SIG-M5 treated with dmso at 0.1 percent for 504 hours (cell line): ENCODE results near the gene ZDHHC12.

Source experiments
- DNase-seq: peaks from one replicate; lab custom pipeline; 2025; ENCODE audit not compliant: unreplicated experiment; lab: John Stamatoyannopoulos, UW

Gene ZDHHC12, protein sequence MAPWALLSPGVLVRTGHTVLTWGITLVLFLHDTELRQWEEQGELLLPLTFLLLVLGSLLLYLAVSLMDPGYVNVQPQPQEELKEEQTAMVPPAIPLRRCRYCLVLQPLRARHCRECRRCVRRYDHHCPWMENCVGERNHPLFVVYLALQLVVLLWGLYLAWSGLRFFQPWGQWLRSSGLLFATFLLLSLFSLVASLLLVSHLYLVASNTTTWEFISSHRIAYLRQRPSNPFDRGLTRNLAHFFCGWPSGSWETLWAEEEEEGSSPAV

DNA sequence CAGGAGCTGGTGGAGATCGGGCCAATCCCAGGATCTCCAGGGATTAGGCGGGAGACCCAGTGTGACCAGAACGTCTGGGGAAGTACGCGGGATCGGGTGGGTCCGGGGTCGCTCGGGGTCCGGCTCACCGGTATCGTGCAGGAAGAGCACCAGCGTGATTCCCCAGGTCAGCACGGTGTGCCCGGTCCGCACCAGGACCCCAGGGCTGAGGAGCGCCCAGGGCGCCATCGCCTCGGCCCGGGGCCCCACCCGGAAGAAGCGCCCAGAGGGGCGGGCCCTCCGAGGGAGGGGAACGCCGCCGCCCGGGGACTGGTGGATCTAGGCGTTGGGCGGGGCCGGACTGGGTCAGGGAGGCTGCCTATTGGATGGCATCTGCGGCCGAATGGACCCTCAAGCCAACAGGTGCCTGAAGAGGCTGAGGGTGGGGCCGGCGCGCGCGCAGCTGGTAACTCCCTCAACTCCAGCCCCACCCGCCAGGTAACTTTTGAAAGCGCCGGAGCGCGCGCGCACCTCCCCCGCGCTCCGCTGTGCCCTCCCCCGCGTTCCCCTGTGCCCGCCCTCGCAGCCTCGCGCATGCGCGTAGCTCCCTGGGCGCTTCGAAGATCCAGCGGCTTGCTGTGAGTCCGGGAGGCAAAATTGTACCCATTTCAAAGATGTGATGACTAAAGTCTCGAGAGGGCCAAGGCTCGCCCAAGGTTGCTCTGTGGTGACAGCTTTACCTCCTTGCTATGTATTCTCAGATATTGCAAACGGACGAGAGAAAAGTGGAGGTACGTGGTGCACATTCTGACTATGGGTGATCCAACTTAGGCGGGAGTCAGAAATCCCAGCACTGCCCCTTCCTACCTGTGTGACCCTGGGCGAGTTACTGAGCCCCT lies at the start of gene ZDHHC12:
Gene ZDHHC12, minus strand, starts transcription at position 262 of the 878 bp plus-strand sequence. Its CDS starts 34 bp downstream, at position 228.
- peak; percentile 98 for DNase-seq

DNA sequence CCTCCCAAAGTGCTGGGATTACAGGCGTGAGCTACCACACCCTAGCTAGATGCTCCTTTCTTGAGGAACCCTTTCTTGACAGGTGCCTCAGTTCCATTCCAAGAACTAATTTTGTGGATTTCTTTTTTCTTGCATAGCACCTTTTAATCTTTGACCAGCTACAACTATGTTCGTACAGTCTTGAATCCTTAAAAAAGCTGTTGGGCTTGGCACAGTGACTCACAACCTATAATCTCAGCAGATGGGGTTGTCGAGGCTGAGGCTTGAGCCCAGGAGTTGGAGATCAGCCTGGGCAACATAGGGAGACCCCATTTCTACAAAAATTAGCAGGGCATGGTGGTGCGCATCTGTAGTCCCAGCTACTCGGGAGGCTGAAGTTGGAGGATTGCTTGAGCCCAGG lies 49.1 kb upstream of the ZDHHC12 start:
- DNase-seq: no peak

DNA sequence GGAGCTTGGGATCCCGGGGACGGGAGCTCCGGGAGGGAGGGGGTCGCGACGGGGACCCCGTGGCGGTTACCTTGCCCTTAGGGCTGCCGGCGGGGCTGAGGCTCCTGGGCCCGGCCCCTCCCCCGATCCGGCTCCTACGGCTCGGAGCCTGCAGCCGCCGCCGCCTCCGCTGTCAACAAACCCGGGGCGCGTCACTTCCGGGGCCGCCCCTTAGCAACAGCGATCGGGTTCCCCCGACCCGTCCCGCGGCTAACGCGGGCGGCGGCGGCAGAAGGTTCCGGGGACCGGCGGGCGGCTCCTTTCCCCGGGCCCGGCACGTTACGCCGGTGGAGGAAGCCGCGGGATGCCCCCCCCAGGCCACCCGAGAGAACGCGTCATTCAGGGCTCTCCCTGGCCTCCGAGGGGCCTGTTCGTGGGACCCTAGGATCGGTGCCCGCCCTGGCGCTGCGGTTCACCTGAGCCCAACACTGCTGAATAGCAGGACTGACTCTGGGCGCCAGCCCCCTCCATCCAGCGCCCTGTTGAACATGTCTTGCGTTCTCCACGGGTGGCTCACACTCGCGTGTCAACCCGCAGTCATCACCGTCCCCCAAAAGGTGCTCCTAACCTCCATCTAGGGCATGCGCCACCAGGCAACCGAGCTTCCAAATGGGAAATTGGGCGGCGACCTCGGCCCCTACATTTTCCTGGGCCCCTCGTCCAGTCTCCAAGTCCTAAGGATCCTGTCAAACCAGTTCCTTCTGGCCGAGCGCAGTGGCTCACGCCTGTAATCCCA lies 48.0 kb upstream of the ZDHHC12 start, which contains the start of gene ZER1:
Gene ZER1, minus strand, starts transcription at position 183 of the 775 bp plus-strand sequence. CDS start 16,362 bp downstream, outside the sequence.
- peak; percentile 83 for DNase-seq

DNA sequence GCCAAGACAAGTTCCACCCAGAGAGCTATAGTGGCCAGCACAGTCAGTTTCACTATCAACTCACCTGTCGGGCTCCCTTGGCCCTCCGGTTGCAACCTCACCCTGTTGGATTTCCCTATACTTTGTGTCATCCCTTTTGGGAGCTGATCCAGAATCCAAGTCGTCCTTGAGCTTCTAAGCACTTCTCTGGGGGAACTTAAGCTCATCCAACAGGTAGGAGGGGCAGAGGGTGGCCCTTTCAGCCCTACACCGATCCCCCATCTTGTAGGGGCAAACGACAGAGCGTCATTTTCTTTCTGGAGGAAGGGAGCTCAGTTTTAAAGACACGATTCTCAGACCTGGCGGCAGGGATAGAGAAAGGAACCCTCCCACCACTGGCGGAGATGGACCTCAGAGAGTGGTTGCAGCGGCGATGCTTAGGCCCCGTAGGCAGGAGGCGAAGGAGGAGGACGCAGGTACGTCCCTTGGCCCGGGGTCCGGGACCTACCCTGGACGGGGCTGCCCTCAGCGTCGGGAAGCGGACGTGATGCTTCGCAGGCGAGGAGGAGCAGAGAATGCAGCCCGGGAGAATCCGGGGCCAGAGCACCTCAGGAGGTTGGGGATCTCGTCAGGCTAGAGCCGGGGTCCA lies 47.3 kb upstream of the ZDHHC12 start:
- DNase-seq: no peak

DNA sequence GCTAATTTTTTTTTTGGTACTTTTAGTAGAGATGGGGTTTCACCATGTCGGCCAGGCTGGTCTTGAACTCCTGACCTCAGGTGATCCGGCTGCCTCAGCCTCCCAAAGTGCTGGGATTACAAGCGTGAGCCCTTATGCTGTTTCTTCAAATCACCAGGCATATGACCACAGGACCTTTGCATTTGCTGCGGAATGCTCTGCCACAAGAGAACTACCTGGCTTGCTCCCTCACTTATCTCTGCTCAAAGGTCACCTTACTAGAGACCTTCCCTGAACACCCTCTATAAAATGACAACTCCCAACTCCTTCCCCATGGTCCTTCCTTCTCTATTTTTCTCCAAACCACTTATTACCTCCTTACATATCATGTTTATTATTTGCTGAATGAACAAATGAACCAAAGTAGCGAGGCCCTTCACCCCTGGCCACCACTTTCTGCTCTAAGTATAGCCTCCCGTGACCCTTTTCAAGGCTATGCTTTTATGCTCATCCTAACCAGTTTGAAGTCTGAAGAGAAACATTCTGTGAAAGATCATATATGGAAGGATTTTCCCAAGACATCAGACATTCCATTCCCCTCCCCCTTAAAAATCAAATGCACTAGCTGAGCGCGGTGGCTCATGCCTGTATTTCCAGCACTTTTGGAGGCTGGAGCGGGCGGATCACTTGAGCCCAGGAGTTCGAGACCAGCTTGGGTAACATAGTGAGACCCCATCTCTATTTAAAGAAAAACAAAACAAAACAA lies 46.5 kb upstream of the ZDHHC12 start:
- DNase-seq: no peak

DNA sequence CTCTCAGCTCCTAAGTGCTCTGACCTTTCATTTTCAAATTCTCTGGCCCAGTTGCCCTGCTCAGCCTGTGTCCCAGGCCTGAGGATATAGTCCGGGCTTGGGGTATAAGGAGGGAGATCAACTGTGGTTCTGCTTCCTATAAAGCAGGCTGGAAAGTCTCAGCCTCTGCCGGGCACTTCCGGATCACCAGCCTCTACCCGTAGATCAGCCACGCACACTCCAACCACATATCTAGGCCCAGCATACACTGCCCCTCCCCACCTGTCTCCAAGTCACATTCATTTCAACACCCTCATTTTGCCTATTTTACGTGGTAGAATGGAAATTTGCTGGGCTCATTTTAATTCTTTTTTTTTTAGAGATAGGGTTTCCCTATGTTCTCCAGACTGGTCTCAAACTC lies 44.7 kb upstream of the ZDHHC12 start:
- no peak for DNase-seq

DNA sequence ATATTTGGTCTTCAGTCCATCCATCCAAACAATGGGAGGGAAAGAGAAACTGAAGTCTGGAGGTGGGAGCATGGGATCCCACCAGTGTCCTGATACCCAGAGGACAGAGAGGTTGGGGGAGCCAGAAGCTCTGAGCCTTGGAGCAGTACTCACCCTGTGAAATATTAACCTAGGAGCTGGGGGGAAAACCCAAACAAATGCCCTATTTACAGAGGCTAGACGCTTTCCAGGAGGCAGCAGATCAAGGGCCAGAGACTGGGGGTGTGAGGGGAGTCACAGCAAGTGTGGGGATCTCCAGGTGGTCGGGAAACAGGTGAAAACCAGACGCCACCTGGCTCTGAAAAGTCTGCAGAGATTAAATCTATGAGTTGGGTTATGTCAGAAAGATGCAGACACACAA lies 41.6 kb upstream of the ZDHHC12 start:
- no peak for DNase-seq

DNA sequence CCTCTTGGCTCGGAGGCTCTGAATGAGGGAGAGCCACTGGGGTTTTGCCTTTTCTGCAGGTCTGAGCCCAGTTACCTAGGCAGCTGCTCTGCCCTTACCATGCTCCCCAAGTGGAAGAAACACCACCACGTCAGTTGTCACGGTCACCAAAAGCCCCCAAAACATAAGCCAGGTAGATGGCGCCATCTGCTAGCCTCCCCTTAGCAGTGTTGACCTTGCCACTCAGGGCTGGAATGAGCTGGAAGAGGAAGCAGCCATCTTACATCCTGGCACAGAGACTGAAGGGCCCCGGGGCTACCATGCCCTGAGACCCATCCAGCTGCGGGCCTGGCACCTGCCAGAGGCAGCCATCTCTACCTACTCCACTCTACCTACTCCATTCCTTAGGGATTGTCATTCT lies 40.4 kb upstream of the ZDHHC12 start:
- DNase-seq: no peak

DNA sequence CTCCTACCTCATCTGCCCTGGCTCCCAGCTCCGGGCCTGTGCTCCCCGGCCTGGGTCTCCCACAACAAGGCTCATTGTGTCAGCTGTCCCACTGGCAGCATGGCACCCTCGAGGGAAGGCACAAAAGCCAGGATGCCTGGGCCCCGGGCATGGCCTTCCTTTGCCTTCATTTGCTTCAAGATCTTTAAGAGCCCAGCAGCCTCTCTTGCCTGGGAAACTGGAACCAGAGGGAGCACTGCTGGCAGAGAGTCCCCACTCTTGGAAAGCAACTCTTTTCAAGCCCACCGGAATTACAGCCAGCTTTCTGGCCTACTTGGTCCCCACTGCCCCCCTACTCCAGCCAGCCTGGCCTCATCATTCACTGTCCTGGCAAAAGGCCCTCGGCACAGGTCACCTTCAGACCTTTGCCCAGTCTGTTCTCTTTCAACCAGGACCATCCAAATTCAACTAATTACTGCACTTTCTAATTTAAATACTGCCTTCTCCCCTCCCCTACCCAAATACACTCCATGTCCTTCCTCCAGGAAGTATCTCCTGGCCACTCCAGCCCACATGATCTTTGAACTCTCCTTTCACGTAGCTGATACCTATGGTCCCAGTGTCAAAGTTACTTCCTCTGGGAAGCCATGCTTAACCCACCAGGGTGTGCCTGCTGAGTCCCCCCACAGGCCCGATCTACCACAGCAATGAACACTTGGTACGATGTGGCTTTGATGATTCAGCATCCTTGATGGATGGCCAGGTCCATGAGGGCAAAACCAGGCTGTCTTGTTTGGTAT lies 38.9 kb upstream of the ZDHHC12 start:
- DNase-seq: no peak

DNA sequence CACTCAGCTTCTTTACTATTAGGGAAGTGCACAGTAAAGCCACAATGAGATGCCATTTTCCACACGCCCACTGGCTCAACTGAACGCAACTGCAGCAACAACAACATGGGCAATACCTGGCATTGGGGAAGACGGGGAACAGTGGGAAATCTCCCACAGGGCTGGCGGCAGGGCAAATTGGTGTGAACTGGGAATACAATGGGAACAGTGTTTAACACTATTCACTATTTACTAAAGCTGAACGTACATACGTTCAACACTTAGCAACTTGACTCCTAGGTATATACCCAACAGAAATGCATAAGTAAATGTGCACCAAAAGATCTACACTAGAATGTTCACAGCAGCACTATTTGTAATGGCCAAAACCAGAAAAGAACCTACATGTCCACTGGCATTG lies 33.7 kb upstream of the ZDHHC12 start:
- no peak for DNase-seq

DNA sequence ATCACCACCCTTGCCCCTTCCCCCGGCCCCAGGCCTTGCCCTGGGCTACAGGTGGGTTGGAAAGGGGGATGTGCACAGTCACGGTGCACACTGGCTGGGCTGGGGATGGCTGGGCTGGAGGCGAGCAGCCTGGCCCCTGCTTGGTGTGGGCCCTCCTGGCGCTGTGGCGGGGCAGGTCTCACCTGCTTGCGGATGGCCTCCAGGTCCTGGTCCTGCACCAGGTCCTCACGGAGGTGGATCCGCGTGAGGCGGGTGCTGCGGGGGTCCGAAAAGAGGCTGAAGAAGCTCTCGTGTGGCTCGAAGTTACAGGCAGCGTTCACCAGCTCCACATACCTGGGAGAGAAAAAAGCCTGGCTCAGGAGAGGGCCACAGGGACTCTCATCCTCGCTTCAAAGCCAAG lies 29.7 kb upstream of the ZDHHC12 start:
- DNase-seq: no peak

DNA sequence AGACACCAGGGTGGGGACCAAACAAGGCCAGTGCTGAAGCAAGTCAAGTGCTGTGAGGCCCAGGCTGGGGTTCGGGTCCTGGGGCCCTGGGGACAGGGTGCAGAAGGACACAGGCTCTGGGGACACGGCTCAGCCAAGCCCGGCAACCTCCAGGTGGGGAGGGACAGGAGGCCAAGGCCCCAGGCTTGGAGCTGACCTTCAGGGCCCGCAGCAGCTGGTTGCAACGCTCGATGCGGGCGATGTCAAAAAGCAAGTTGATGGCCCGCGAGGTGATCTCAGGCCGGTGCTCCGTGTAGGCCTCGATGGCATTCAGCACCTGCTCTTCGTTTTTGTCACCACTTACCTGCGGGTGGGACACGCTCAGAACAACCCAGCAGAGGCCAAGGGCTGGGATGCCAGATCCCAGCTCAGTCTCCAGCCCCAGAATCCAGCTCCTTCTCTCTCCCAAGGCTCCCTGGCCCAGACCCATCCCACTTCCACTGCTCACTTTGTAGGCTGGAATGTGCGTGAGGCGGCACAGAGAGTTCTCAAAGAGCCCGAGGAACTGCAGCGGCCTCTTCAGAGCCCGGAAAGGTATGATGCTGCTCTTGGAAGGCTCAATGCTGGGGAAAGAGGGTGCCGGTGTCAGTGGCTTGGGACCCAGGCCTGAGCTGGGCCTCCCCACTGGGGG lies 27.1 kb upstream of the ZDHHC12 start:
- DNase-seq: no peak

DNA sequence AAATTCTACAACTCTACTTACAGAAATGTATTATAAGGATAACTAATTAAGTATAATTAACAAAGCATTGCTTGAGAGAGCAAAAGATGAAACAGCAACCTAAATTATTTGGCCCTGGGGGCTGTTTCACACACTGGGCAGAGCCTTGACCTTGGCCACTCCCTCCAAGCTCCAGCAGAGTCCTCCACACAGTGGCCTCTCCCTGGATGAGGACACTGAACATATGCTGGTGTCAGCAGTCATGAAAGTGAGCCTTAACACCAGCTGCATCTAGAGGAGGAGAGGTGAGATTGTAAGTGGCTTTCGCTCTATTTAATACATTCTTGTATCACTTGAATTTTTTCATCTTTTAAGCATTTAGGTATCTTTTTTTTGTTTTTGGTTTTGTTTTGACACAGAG lies 23.3 kb upstream of the ZDHHC12 start:
- no peak for DNase-seq

DNA sequence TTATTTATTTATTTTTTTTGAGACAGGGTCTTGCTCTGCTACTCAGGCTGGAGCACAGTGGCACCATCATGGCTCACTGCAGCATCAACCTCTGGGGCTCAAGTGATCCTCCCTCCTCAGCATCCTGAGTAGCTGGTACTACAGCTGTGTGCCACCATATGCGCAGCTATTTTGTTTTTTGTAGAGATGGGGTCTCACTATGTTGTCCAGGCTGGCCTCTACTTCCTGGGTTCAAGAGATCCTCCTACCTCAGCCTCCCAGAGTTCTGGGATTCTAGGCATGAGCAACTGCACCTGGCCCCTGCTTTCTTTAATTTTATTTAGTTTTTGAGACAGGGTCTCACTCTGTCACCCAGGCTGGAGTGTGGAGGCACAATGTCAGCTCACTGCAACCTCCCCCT lies 19.5 kb upstream of the ZDHHC12 start:
- no peak for DNase-seq

DNA sequence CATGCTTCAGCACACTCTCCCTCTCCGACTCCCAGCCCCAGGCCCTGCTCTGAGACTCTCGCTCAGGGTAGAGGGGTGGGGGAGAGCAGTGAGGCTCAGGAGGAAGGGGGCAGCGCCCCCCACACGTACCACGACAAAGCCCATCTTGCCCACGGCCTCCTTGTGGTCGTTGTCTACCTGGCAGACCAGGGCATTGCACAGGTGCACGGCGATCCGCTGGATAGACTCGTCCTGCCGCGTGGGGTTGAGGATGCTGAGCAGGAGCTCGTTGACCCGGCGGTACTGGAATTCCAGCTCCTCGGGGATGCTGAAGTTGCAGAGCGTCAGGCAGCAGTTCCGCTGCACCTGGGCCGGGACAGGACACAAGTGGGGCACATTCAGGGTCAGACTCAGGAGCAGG lies 18.5 kb upstream of the ZDHHC12 start:
- no peak for DNase-seq

DNA sequence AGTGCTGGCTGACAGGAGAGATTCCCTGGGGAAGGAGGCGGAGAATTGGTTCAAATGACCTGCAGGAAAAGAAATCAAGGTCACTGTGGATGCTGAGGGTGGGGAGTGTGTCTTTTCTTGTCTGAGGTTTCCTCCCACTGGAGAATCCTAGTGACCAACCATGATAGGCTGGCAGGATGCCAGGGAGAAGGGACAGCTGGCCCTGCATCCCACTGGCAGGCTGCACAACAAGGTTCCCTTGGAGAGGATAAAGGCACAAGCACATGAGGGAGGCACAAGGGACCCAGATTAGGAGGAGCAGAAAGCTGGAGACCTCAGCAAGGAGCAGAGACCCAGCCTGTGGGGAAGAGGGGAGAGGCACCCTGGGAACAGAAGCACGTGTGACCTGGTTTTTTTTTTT lies 11.4 kb upstream of the ZDHHC12 start:
- no peak for DNase-seq

DNA sequence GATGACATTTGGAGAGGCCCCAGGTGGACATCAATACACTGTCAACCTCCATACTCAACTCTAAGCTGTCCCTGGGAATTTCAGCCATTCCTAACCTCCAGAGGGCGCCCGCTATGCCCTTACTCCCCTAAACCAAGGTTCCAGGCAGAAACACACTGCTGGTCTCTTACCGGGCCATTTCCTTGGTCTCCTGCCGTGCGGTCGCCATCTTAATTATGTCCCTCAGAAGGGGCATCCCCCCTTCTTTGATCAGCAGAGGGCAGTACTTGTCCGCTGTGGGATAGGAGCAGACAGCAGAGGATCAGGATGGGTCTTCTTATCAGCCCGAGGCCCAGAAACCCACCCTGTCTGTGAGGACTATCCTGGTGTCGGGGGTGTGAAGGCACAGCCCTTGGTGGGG lies 9.3 kb upstream of the ZDHHC12 start:
- peak; percentile 82 for DNase-seq

DNA sequence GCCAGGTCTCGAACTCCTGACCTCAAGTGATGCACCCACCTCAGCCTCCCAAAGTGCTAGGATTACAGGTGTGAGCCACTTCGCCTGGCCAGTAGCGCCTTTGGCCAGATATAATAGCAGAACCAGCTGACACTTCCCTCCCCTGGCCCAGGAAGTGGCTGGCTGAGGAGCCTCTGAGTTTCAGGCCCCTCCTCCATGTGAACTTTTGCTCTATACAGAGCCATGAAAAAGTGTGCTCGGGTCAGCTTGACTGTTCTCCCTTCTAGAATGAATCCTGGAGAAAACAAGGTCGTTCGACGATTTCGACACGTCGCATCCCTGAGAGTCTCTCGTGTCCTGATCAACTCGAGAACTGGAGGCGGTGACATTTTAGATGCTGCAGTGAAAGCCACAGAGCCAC lies 8.6 kb upstream of the ZDHHC12 start:
- DNase-seq: no peak

DNA sequence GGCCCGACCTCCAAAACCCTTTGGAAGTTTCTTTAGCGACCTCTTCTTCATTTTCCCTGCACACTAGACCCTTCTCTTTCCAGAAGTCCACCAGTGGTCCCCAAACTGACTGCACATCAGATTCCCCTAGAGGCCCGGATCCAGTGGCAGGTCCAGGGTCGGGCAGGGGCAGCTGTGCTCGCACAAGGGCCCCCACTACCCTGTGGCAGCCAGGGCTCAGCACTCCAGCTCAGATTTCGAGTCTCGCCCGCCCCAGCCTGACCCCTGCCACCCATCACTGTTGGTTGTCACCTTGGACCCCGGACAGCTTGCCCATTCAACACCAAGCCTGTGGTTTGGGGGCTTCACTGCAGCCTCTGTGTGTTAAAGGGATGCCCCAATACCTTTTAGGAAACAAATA lies 7.8 kb upstream of the ZDHHC12 start:
- no peak for DNase-seq
